Ascending aorta (tissue), 2 donors: ENCODE measurements around the gene NUP153. TPM values are rescaled to one million over a fixed set of nuclear protein-coding genes. Genes with fewer than 3 reads are reported as not detected.

Source experiments
- DNase-seq, 2 donors: peaks; one replicate each; pipeline ENCODE4 v3.0.0-alpha.2; 2019; ENCODE audit warnings: low spot score in 2 of 2
- H3K27ac ChIP-seq, 2 donors: fragments of 200-600 bp; sonication (generic); one replicate each; pipeline ENCODE4 v1.5.1; 2016 to 2017; ENCODE audit warnings: mild to moderate bottlenecking in 1 of 2
- H3K27me3 ChIP-seq: fragments of 200-600 bp; sonication (generic); one replicate; pipeline ENCODE4 v1.5.1; 2017
- H3K36me3 ChIP-seq, 2 donors: fragments of 200-600 bp; sonication (generic); one replicate each; pipeline ENCODE4 v1.5.1; 2016
- H3K4me1 ChIP-seq, 2 donors: fragments of 200-600 bp; sonication (generic); one replicate each; pipeline ENCODE4 v1.5.1; 2016 to 2017; ENCODE audit warnings: mild to moderate bottlenecking in 1 of 2
- H3K4me3 ChIP-seq, 2 donors: fragments of 200-600 bp; sonication (generic); one replicate each; pipeline ENCODE4 v1.5.1; 2016 to 2017; ENCODE audit warnings: mild to moderate bottlenecking in 1 of 2
- H3K9me3 ChIP-seq, 2 donors: fragments of 200-600 bp; sonication (generic); one replicate each; pipeline ENCODE4 v1.5.1; 2016
- intact Hi-C: fragments of 100-400 bp; cut with DNase I; formaldehyde crosslinking; loops from one replicate; pipeline ENCODE4 v1.15.1; 2023
- total RNA-seq: library from RNA; depleted of rRNA; stranded (reverse); fragments of >200 nt; gene quantifications from one replicate; pipeline ENCODE4 v1.1.0, GENCODE V29; 2016
- TF ChIP-seq, protein P1 (sequence below), 3 experiments: fragments of 200-600 bp in 2 of 3; fragments of 450-650 bp in 1 of 3; sonication (generic) in 2 of 3; IDR thresholded peaks; one replicate each; pipeline ENCODE4 v1.5.1; 2016 to 2019; ENCODE audit warnings: antibody characterized with exemption in 3 of 3, mild to moderate bottlenecking in 1 of 3, moderate library complexity in 1 of 3

The NUP153 gene
- total RNA-seq, 1 donor from 2014 or later: 11.8 TPM

DNA sequence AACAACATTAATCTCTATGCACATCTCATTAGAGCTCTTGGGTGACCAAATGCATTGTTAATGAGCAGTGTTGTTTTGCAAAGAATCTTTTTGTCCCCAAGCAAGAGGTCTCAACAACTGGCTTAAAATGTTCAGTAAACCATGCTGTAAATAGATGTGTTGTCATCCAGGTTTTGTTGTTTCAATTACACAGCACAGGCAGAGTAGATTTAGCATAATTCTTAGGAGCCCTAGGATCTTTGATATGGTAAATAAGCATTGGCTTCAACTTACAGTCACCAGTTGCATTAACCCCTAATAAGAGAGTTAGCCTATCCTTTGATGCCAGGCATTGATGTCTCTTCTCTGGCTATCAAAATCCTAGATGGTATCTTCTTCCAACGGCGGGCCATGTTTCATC, 23.3 kb downstream of the NUP153 start:
- H3K4me3 ChIP-seq: no peak overlapping the region
- peaks cover 0 to 4% of the 10 kb centered on the region in 2 donors for H3K4me1 ChIP-seq
- H3K27ac ChIP-seq: no peak overlapping the region
- H3K27me3 ChIP-seq: no peaks in the 10 kb centered on the region
- TF ChIP-seq, protein P1, sequence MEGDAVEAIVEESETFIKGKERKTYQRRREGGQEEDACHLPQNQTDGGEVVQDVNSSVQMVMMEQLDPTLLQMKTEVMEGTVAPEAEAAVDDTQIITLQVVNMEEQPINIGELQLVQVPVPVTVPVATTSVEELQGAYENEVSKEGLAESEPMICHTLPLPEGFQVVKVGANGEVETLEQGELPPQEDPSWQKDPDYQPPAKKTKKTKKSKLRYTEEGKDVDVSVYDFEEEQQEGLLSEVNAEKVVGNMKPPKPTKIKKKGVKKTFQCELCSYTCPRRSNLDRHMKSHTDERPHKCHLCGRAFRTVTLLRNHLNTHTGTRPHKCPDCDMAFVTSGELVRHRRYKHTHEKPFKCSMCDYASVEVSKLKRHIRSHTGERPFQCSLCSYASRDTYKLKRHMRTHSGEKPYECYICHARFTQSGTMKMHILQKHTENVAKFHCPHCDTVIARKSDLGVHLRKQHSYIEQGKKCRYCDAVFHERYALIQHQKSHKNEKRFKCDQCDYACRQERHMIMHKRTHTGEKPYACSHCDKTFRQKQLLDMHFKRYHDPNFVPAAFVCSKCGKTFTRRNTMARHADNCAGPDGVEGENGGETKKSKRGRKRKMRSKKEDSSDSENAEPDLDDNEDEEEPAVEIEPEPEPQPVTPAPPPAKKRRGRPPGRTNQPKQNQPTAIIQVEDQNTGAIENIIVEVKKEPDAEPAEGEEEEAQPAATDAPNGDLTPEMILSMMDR (IDR thresholded peaks at IDR 0.05): no peak
- peaks cover 0 to 26% of the 10 kb centered on the region in 2 donors for H3K36me3 ChIP-seq
- DNase-seq: no peak
- H3K9me3 ChIP-seq: no peaks in the 10 kb centered on the region
- intact Hi-C loops: no loop called here

DNA sequence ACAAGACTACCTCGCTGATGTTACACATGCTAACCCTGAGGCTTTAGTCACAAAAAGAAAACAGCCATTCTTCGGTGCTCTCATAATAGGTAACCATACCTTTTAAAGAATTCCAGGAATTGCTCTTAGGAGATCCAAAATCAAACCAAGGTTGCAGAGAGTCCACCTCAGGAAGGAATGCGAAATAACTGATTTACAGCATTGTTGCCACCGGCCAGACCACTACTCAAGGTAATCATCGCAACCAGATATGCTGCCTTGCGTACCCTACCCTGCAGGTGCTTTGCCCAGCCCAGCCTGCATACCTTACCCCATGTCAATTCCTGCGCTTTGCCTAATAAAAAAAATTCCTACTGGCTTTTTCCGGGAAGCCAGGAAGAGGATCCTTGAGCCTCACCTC, 27.0 kb downstream of the NUP153 start:
- H3K4me1 ChIP-seq: peaks cover 0 to 2% of the 10 kb centered on the region in 2 donors
- no peaks in the 10 kb centered on the region for H3K9me3 ChIP-seq
- H3K4me3 ChIP-seq: no peak overlapping the region
- TF ChIP-seq, protein P1 (IDR thresholded peaks at IDR 0.05): no peak
- H3K36me3 ChIP-seq: peaks cover 8 to 20% of the 10 kb centered on the region in 2 donors
- DNase-seq: no peak
- H3K27me3 ChIP-seq: no peaks in the 10 kb centered on the region
- intact Hi-C loops: no loop called here
- H3K27ac ChIP-seq: no peak overlapping the region

DNA sequence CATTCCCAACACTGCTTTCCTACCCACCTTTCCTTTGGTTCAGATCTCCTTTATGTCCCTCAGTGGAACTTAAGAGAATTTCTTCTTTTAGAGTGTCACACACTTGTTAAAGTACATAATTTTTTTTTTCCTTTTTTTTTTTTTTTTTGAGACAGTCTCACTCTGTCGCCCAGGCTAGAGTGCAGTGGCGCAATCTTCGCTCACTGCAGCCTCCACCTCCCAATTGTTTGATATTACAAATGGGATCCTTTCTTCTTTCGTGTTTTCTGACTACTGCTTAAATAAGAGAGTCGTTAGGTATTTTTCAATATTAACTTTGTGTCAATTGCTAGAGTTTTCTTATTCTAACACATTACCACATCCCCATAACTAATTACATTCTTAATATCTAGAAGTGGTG, 29.1 kb downstream of the NUP153 start:
- Histone ChIP-seq H3K27ac (no peak overlapping the region), H3K27me3 (no peaks in the 10 kb centered on the region), H3K4me3 (no peak overlapping the region), H3K4me1 (peaks cover 0 to 2% of the 10 kb centered on the region in 2 donors), H3K9me3 (no peaks in the 10 kb centered on the region), H3K36me3 (peaks cover 23 to 30% of the 10 kb centered on the region in 2 donors)
- intact Hi-C loops: no loop called here
- TF ChIP-seq, protein P1 (IDR thresholded peaks at IDR 0.05): no peak
- no peak for DNase-seq

DNA sequence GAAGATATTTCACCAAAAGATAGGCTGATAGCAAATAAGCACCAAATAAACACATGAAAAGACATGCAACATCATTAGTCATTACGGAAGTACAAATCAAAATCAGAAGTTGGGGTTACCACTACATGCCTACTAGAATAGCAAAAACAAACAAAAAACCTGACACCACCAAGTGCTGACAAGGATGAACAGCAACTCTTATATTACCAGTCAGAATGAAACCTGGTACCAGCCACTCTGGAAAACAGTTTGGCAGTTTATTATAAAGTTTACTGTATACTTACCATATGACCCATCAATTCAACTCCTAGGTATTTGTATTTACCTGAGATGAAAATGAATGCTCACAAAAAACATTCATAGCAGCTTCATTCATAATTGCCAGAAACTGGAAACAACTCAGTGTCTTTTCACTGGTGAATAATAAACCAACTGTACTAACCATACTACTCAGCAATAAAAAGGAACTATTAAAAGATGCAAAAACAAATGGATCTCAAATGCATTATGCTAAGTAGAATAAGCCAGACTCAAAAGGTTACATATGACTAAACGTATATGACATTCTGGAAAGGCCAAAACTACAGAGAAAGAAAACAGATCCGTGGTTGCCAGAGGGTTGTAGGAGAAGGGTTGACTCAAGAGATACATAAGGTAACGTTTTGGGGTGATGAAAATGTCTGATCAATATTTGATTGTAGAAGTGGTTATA, 33.0 kb downstream of the NUP153 start:
- Histone ChIP-seq H3K4me3 (no peak overlapping the region), H3K9me3 (no peaks in the 10 kb centered on the region), H3K4me1 (peaks cover 0 to 2% of the 10 kb centered on the region in 2 donors), H3K27ac (no peak overlapping the region), H3K36me3 (peaks cover 47 to 63% of the 10 kb centered on the region in 2 donors), H3K27me3 (no peaks in the 10 kb centered on the region)
- no peak for DNase-seq
- TF ChIP-seq, protein P1 (IDR thresholded peaks at IDR 0.05): no peak
- intact Hi-C loops: no loop called here

DNA sequence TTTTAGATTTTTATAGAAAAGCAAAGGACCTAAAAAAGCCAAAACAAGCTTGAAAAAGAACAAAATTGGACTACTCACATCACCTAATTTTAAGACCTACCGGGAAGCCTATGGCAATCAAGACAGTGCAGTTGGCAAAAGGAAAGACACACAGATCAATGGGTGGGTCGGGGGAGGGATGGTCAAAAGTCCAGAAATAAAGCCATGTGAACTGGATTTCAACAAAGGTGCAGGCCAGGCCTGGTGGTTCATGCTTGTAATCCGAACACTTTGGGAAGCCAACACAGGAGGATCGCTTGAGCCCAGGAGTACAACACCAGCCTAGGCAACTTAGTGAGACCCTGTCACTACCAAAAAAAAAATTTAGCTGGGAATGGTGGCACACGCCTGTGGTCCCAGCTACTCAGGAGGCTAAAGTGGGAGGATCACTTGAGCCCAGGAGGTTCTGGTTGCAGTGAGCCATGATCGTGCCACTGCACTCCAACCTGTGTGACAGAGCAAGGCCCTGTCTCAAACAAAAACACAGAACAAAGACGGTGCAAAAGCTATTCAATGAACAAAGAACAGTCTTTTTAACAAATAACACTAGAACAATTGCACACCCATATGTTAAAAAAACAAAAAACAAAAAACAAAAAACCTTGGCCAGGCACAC, 34.5 kb downstream of the NUP153 start:
- Histone ChIP-seq H3K36me3 (peaks cover 59 to 78% of the 10 kb centered on the region in 2 donors), H3K27me3 (no peaks in the 10 kb centered on the region), H3K27ac (no peak overlapping the region), H3K4me3 (no peak overlapping the region), H3K9me3 (no peaks in the 10 kb centered on the region), H3K4me1 (no peaks in the 10 kb centered on the region)
- TF ChIP-seq, protein P1 (IDR thresholded peaks at IDR 0.05): no peak
- no peak for DNase-seq
- intact Hi-C loops: no loop called here
